ENCODE data around the gene SHB. TPM values are rescaled to one million over a fixed set of nuclear protein-coding genes. Genes with fewer than 3 reads are reported as not detected.

The SHB gene
- total RNA-seq, 1 experiment from 2014 or later: 12.2 TPM

- DNase-seq (ENCODE audit: low spot score) (no peak), ATAC-seq (no peak)
- no peak overlapping the region for H3K27ac Mint-ChIP-seq
- no peaks in the 10 kb centered on the region for H3K9me3 Mint-ChIP-seq
- POLR2A ChIA-PET: no interaction called here
- TF ChIP-seq AFF4 (CRISPR knock-in tag; IDR thresholded peaks at IDR 0.05; ENCODE audit: borderline replicate concordance): no peak
- no peak for TF ChIP-seq SOX15 (CRISPR knock-in tag; IDR thresholded peaks at IDR 0.05)
- TF ChIP-seq ZNF232 (CRISPR knock-in tag; IDR thresholded peaks at IDR 0.05): no peak
- no peak for TF ChIP-seq MLX (CRISPR knock-in tag; IDR thresholded peaks at IDR 0.05)
- no peak for TF ChIP-seq NR2C2 (CRISPR knock-in tag; IDR thresholded peaks at IDR 0.05)
- no peak for TF ChIP-seq ZNF423 (CRISPR knock-in tag; IDR thresholded peaks at IDR 0.05)
- no peak for TF ChIP-seq ZNF396 (CRISPR knock-in tag; IDR thresholded peaks at IDR 0.05; ENCODE audit: borderline replicate concordance)
- no peak for TF ChIP-seq TCF7 (CRISPR knock-in tag; IDR thresholded peaks at IDR 0.05; ENCODE audit: low read depth)
- no peak for TF ChIP-seq MYBL2 (CRISPR knock-in tag; IDR thresholded peaks at IDR 0.05)
- TF ChIP-seq MXD4 (CRISPR knock-in tag; IDR thresholded peaks at IDR 0.05; ENCODE audit: borderline replicate concordance): no peak
- no peak for TF ChIP-seq RORB (CRISPR knock-in tag; IDR thresholded peaks at IDR 0.05)
- no peak for TF ChIP-seq TEAD4 (CRISPR knock-in tag; IDR thresholded peaks at IDR 0.05)
- TF ChIP-seq ZNF219 (CRISPR knock-in tag; IDR thresholded peaks at IDR 0.05; ENCODE audit: borderline replicate concordance): no peak
- no peak for TF ChIP-seq CDX4 (CRISPR knock-in tag; IDR thresholded peaks at IDR 0.05; ENCODE audit: borderline replicate concordance)
- TF ChIP-seq HMGA2 (CRISPR knock-in tag; IDR thresholded peaks at IDR 0.05): no peak
- no peak overlapping the region for H3K4me3 Mint-ChIP-seq
- H3K4me1 Mint-ChIP-seq: peaks cover 15% of the 10 kb centered on the region
- no peaks in the 10 kb centered on the region; the same call in 1 of the 2 replicates for H3K27me3 Mint-ChIP-seq (ENCODE audit: low read depth)
- CTCF ChIA-PET: interaction anchor here (1.1 to 1.4 kb wide), 2 partner anchors 67 to 170 kb away, joined by 4 to 9 read pairs; no protein-coding TSS in a partner anchor
- H3K36me3 Mint-ChIP-seq: no peaks in the 10 kb centered on the region
Observed at GRCh38 chr9:38083858-38084555, 15.0 kb upstream of the SHB start.

GRCh38 chr9:38082446-38083287, 13.6 kb upstream of the SHB start:
- ChIA-PET CTCF (interaction anchor here (1.0 kb wide), 1 partner anchor 169 kb away, joined by 5 read pairs; no protein-coding TSS in a partner anchor), POLR2A (no interaction called here)
- Mint-ChIP-seq H3K27ac (no peak overlapping the region), H3K4me3 (no peak overlapping the region), H3K36me3 (no peaks in the 10 kb centered on the region), H3K9me3 (no peaks in the 10 kb centered on the region), H3K4me1 (peaks cover 18% of the 10 kb centered on the region), H3K27me3 (ENCODE audit: low read depth) (no peaks in the 10 kb centered on the region; the same call in 1 of the 2 replicates)
- ATAC-seq (no peak), DNase-seq (ENCODE audit: low spot score) (no peak)
- no peak for TF ChIP-seq RELA (CRISPR knock-in tag; IDR thresholded peaks at IDR 0.05; ENCODE audit: borderline replicate concordance)
- no peak for TF ChIP-seq GABPB1 (CRISPR knock-in tag; IDR thresholded peaks at IDR 0.05)
- TF ChIP-seq JAZF1 (CRISPR knock-in tag; IDR thresholded peaks at IDR 0.05): no peak
- no peak for TF ChIP-seq ZNF317 (CRISPR knock-in tag; IDR thresholded peaks at IDR 0.05; ENCODE audit: borderline replicate concordance, low read depth)
- TF ChIP-seq TCF7 (CRISPR knock-in tag; IDR thresholded peaks at IDR 0.05; ENCODE audit: low read depth): no peak
- TF ChIP-seq ETV6 (CRISPR knock-in tag; IDR thresholded peaks at IDR 0.05): no peak
- TF ChIP-seq PREB (CRISPR knock-in tag; IDR thresholded peaks at IDR 0.05; ENCODE audit: borderline replicate concordance): no peak
- TF ChIP-seq ZNF138 (CRISPR knock-in tag; conservative IDR thresholded peaks at IDR 0.05): no peak
- no peak for TF ChIP-seq JUN (CRISPR knock-in tag; IDR thresholded peaks at IDR 0.05)
- no peak for TF ChIP-seq ZNF281 (CRISPR knock-in tag; IDR thresholded peaks at IDR 0.05)
- TF ChIP-seq CREM (CRISPR knock-in tag; IDR thresholded peaks at IDR 0.05): no peak
- no peak for TF ChIP-seq RORB (CRISPR knock-in tag; IDR thresholded peaks at IDR 0.05)

Data from WTC11 (cell line).